ENCODE measurements around the gene PIK3C2G. TPM values are rescaled to one million over a fixed set of nuclear protein-coding genes. Genes with fewer than 3 reads are reported as not detected.

Gene PIK3C2G
- total RNA-seq, 2 experiments from 2014 or later: not detected

- H3K27ac Mint-ChIP-seq: no peak overlapping the region
- CTCF ChIA-PET: no interaction called here
- H3K4me1 Mint-ChIP-seq: no peaks in the 10 kb centered on the region
- no peak for ATAC-seq
- no peaks in the 10 kb centered on the region for H3K9me3 Mint-ChIP-seq (ENCODE audit: low read depth)
- H3K27me3 Mint-ChIP-seq: no peaks in the 10 kb centered on the region
- H3K36me3 Mint-ChIP-seq: no peaks in the 10 kb centered on the region
- H3K4me3 Mint-ChIP-seq: no peak overlapping the region
- DNase-seq: no peak
These were observed 196.0 kb downstream of the PIK3C2G start for GRCh38 chr12:18457362-18457761.

- CTCF ChIA-PET: no interaction called here
- Mint-ChIP-seq H3K27ac (no peak overlapping the region), H3K9me3 (ENCODE audit: low read depth) (no peaks in the 10 kb centered on the region), H3K36me3 (no peaks in the 10 kb centered on the region), H3K27me3 (no peaks in the 10 kb centered on the region), H3K4me3 (no peak overlapping the region), H3K4me1 (no peaks in the 10 kb centered on the region)
- ATAC-seq (no peak), DNase-seq (no peak)
These were observed 200.4 kb downstream of the PIK3C2G start for GRCh38 chr12:18461758-18462157.

- ATAC-seq: no peak
- Mint-ChIP-seq H3K27me3 (no peaks in the 10 kb centered on the region), H3K27ac (no peak overlapping the region), H3K4me1 (no peaks in the 10 kb centered on the region), H3K9me3 (ENCODE audit: low read depth) (no peaks in the 10 kb centered on the region), H3K36me3 (no peaks in the 10 kb centered on the region), H3K4me3 (no peak overlapping the region)
- no peak for DNase-seq
- CTCF ChIA-PET: no interaction called here
These were observed 201.1 kb downstream of the PIK3C2G start for GRCh38 chr12:18462442-18462841.

- H3K36me3 Mint-ChIP-seq: no peaks in the 10 kb centered on the region
- CTCF ChIA-PET: no interaction called here
- no peaks in the 10 kb centered on the region for H3K27me3 Mint-ChIP-seq
- DNase-seq (no peak), ATAC-seq (no peak)
- no peaks in the 10 kb centered on the region for H3K9me3 Mint-ChIP-seq (ENCODE audit: low read depth)
- H3K4me1 Mint-ChIP-seq: no peaks in the 10 kb centered on the region
- H3K27ac Mint-ChIP-seq: no peak overlapping the region
- no peak overlapping the region for H3K4me3 Mint-ChIP-seq
These were observed 206.4 kb downstream of the PIK3C2G start for GRCh38 chr12:18467620-18468245.

GRCh38 chr12:18468246-18469075 lies 207.1 kb downstream of the PIK3C2G start:
- no peaks in the 10 kb centered on the region for H3K9me3 Mint-ChIP-seq (ENCODE audit: low read depth)
- DNase-seq: no peak
- no peak for ATAC-seq
- H3K27me3 Mint-ChIP-seq: no peaks in the 10 kb centered on the region
- no peaks in the 10 kb centered on the region for H3K4me1 Mint-ChIP-seq
- H3K27ac Mint-ChIP-seq: no peak overlapping the region
- no peak overlapping the region for H3K4me3 Mint-ChIP-seq
- CTCF ChIA-PET: no interaction called here
- no peaks in the 10 kb centered on the region for H3K36me3 Mint-ChIP-seq

- H3K4me3 Mint-ChIP-seq: no peak overlapping the region
- no peaks in the 10 kb centered on the region for H3K9me3 Mint-ChIP-seq (ENCODE audit: low read depth)
- H3K27me3 Mint-ChIP-seq: no peaks in the 10 kb centered on the region
- CTCF ChIA-PET: no interaction called here
- DNase-seq (no peak), ATAC-seq (no peak)
- no peaks in the 10 kb centered on the region for H3K36me3 Mint-ChIP-seq
- no peaks in the 10 kb centered on the region for H3K4me1 Mint-ChIP-seq
- H3K27ac Mint-ChIP-seq: no peak overlapping the region
These were observed 208.9 kb downstream of the PIK3C2G start for GRCh38 chr12:18470251-18470650.

GRCh38 chr12:18472304-18472703 lies 211.0 kb downstream of the PIK3C2G start:
- Mint-ChIP-seq H3K27me3 (no peaks in the 10 kb centered on the region), H3K4me1 (no peaks in the 10 kb centered on the region)
- CTCF ChIA-PET: no interaction called here

GRCh38 chr12:18472806-18473205 lies 211.5 kb downstream of the PIK3C2G start:
- DNase-seq (no peak), ATAC-seq (no peak)
- CTCF ChIA-PET: no interaction called here
- no peaks in the 10 kb centered on the region for H3K9me3 Mint-ChIP-seq (ENCODE audit: low read depth)
- no peaks in the 10 kb centered on the region for H3K36me3 Mint-ChIP-seq
- H3K4me1 Mint-ChIP-seq: no peaks in the 10 kb centered on the region
- H3K27ac Mint-ChIP-seq: no peak overlapping the region
- H3K4me3 Mint-ChIP-seq: no peak overlapping the region
- no peaks in the 10 kb centered on the region for H3K27me3 Mint-ChIP-seq

More at GRCh38 chr12:18472304-18472703, 211.0 kb downstream of the PIK3C2G start:
- Mint-ChIP-seq H3K36me3 (no peaks in the 10 kb centered on the region), H3K9me3 (ENCODE audit: low read depth) (no peaks in the 10 kb centered on the region), H3K27ac (no peak overlapping the region), H3K4me3 (no peak overlapping the region)
- ATAC-seq (no peak), DNase-seq (no peak)

GRCh38 chr12:18476861-18477260 lies 215.5 kb downstream of the PIK3C2G start:
- DNase-seq (no peak), ATAC-seq (no peak)
- no peak overlapping the region for H3K4me3 Mint-ChIP-seq
- no peak overlapping the region for H3K27ac Mint-ChIP-seq
- H3K36me3 Mint-ChIP-seq: no peaks in the 10 kb centered on the region
- H3K4me1 Mint-ChIP-seq: no peaks in the 10 kb centered on the region
- H3K27me3 Mint-ChIP-seq: no peaks in the 10 kb centered on the region
- H3K9me3 Mint-ChIP-seq (ENCODE audit: low read depth): peaks cover 2% of the 10 kb centered on the region
- CTCF ChIA-PET: no interaction called here

- H3K4me1 Mint-ChIP-seq: no peaks in the 10 kb centered on the region
- H3K27me3 Mint-ChIP-seq: no peaks in the 10 kb centered on the region
- H3K27ac Mint-ChIP-seq: no peak overlapping the region
- no peak overlapping the region for H3K4me3 Mint-ChIP-seq
- CTCF ChIA-PET: no interaction called here
- ATAC-seq: no peak
- peaks cover 2% of the 10 kb centered on the region for H3K9me3 Mint-ChIP-seq (ENCODE audit: low read depth)
- no peak for DNase-seq
- no peaks in the 10 kb centered on the region for H3K36me3 Mint-ChIP-seq
These were observed 217.9 kb downstream of the PIK3C2G start for GRCh38 chr12:18479256-18479655.

- no peak overlapping the region for H3K27ac Mint-ChIP-seq
- DNase-seq (no peak), ATAC-seq (no peak)
- peaks cover 2% of the 10 kb centered on the region for H3K9me3 Mint-ChIP-seq (ENCODE audit: low read depth)
- H3K4me1 Mint-ChIP-seq: no peaks in the 10 kb centered on the region
- no peaks in the 10 kb centered on the region for H3K36me3 Mint-ChIP-seq
- H3K4me3 Mint-ChIP-seq: no peak overlapping the region
- H3K27me3 Mint-ChIP-seq: no peaks in the 10 kb centered on the region
- CTCF ChIA-PET: no interaction called here
These were observed 221.3 kb downstream of the PIK3C2G start for GRCh38 chr12:18482601-18483120.

- CTCF ChIA-PET: no interaction called here
- no peaks in the 10 kb centered on the region for H3K36me3 Mint-ChIP-seq
- no peaks in the 10 kb centered on the region for H3K27me3 Mint-ChIP-seq
- no peak overlapping the region for H3K27ac Mint-ChIP-seq
- H3K4me1 Mint-ChIP-seq: no peaks in the 10 kb centered on the region
- DNase-seq (no peak), ATAC-seq (no peak)
- peaks cover 3% of the 10 kb centered on the region for H3K9me3 Mint-ChIP-seq (ENCODE audit: low read depth)
- H3K4me3 Mint-ChIP-seq: no peak overlapping the region
These were observed 222.5 kb downstream of the PIK3C2G start for GRCh38 chr12:18483698-18484325.

- H3K4me1 Mint-ChIP-seq: no peaks in the 10 kb centered on the region
- no peaks in the 10 kb centered on the region for H3K36me3 Mint-ChIP-seq
- H3K4me3 Mint-ChIP-seq: no peak overlapping the region
- H3K27ac Mint-ChIP-seq: no peak overlapping the region
- H3K27me3 Mint-ChIP-seq: no peaks in the 10 kb centered on the region
- CTCF ChIA-PET: no interaction called here
- ATAC-seq (no peak), DNase-seq (no peak)
- peaks cover 2% of the 10 kb centered on the region for H3K9me3 Mint-ChIP-seq (ENCODE audit: low read depth)
These were observed 224.7 kb downstream of the PIK3C2G start for GRCh38 chr12:18486036-18486435.

GRCh38 chr12:18487509-18487908 lies 226.2 kb downstream of the PIK3C2G start:
- ATAC-seq (no peak), DNase-seq (no peak)
- CTCF ChIA-PET: no interaction called here
- Mint-ChIP-seq H3K36me3 (no peaks in the 10 kb centered on the region), H3K4me3 (no peak overlapping the region), H3K27me3 (no peaks in the 10 kb centered on the region), H3K9me3 (ENCODE audit: low read depth) (peaks cover 2% of the 10 kb centered on the region), H3K4me1 (no peaks in the 10 kb centered on the region), H3K27ac (no peak overlapping the region)
